ENCODE measurements around the gene DMWD.

GRCh38 chr19:45817010-45817724 lies 24.5 kb upstream of the DMWD start:
- peak; percentile 98 for TF ChIP-seq CTCF (IDR thresholded peaks at IDR 0.05; ENCODE audit: insufficient read depth, low read length, poor library complexity, severe bottlenecking)
- TF ChIP-seq EZH2phosphoT487 (conservative IDR thresholded peaks at IDR 0.05; ENCODE audit: low read length), result no peak

All from SU-DHL-6 (cell line).